ENCODE results near the gene NTNG2. TPM values are rescaled to one million over a fixed set of nuclear protein-coding genes. Genes with fewer than 3 reads are reported as not detected.

The NTNG2 gene
- total RNA-seq, 2 experiments from 2014 or later = 1.8 to 2.0 TPM

GRCh38 chr9:132243156-132244074 lies 81.6 kb downstream of the NTNG2 start:
- no peak overlapping the region for H3K27ac Mint-ChIP-seq
- POLR2A ChIA-PET = interaction anchor here (0.8 kb wide), 1 partner anchor 575 kb away, joined by 4 read pairs; no protein-coding TSS in a partner anchor
- no peaks in the 10 kb centered on the region for H3K36me3 Mint-ChIP-seq (ENCODE audit: low read depth)
- CTCF ChIA-PET = interaction anchor here (0.6 to 1.0 kb wide), 3 partner anchors 11 to 15 kb away, joined by 3 to 4 read pairs (median 3); no protein-coding TSS in a partner anchor
- H3K4me3 Mint-ChIP-seq = peak overlapping the region; percentile 84
- peaks cover 2% of the 10 kb centered on the region for H3K27me3 Mint-ChIP-seq
- H3K9me3 Mint-ChIP-seq (ENCODE audit: low read depth) = no peaks in the 10 kb centered on the region
- H3K4me1 Mint-ChIP-seq = peaks cover 7% of the 10 kb centered on the region
- ATAC-seq = no peak
- intact Hi-C loops (cut with DNase I, micrococcal nuclease) = loop anchor here in 1 of 2 experiments (2.0 to 10.0 kb wide), 4 partner anchors 609 to 1824 kb away; partner anchors contain the start of genes BRD3, POMT1 and PRRC2B
- DNase-seq = no peak

GRCh38 chr9:132244582-132245455 lies 83.0 kb downstream of the NTNG2 start:
- H3K27ac Mint-ChIP-seq = no peak overlapping the region
- no peaks in the 10 kb centered on the region for H3K36me3 Mint-ChIP-seq (ENCODE audit: low read depth)

GRCh38 chr9:132245465-132245864 lies 83.6 kb downstream of the NTNG2 start:
- H3K27ac Mint-ChIP-seq = no peak overlapping the region
- no peaks in the 10 kb centered on the region for H3K36me3 Mint-ChIP-seq (ENCODE audit: low read depth)
- CTCF ChIA-PET = interaction anchor here (0.9 to 4.3 kb wide), 2 partner anchors 15 to 505 kb away, joined by 4 to 24 read pairs; partner anchors contain the start of gene RAPGEF1
- peaks cover 2% of the 10 kb centered on the region for H3K27me3 Mint-ChIP-seq
- POLR2A ChIA-PET = no interaction called here
- H3K4me1 Mint-ChIP-seq = peaks cover 7% of the 10 kb centered on the region
- no peak for DNase-seq
- H3K9me3 Mint-ChIP-seq (ENCODE audit: low read depth) = no peaks in the 10 kb centered on the region
- intact Hi-C loops (cut with DNase I, micrococcal nuclease) = loop anchor here in 1 of 2 experiments (10.0 kb wide), 1 partner anchor 611 kb away; no protein-coding TSS in a partner anchor
- ATAC-seq = no peak
- no peak overlapping the region for H3K4me3 Mint-ChIP-seq

More at GRCh38 chr9:132244582-132245455, 83.0 kb downstream of the NTNG2 start:
- peaks cover 7% of the 10 kb centered on the region for H3K4me1 Mint-ChIP-seq
- no peak overlapping the region for H3K4me3 Mint-ChIP-seq
- ChIA-PET POLR2A (no interaction called here), CTCF (interaction anchor here (0.9 to 4.3 kb wide), 2 partner anchors 15 to 505 kb away, joined by 4 to 24 read pairs; partner anchors contain the start of gene RAPGEF1)
- peaks cover 2% of the 10 kb centered on the region for H3K27me3 Mint-ChIP-seq
- no peak for DNase-seq
- intact Hi-C loops (cut with DNase I, micrococcal nuclease) = loop anchor here in 1 of 2 experiments (5.0 to 10.0 kb wide), 3 partner anchors 610 to 1822 kb away; partner anchors contain the start of genes BRD3 and POMT1
- no peaks in the 10 kb centered on the region for H3K9me3 Mint-ChIP-seq (ENCODE audit: low read depth)
- ATAC-seq = no peak

- Mint-ChIP-seq H3K27ac (no peak overlapping the region), H3K9me3 (ENCODE audit: low read depth) (no peaks in the 10 kb centered on the region), H3K36me3 (ENCODE audit: low read depth) (no peaks in the 10 kb centered on the region), H3K4me1 (peaks cover 2% of the 10 kb centered on the region), H3K27me3 (peaks cover 2% of the 10 kb centered on the region), H3K4me3 (no peak overlapping the region)
- intact Hi-C loops (cut with DNase I, micrococcal nuclease) = loop anchor here in 1 of 2 experiments (10.0 kb wide), 1 partner anchor 613 kb away; no protein-coding TSS in a partner anchor
- ChIA-PET POLR2A (no interaction called here), CTCF (interaction anchor here (0.6 to 4.3 kb wide), 4 partner anchors 12 to 79 kb away, joined by 3 to 24 read pairs (median 4); no protein-coding TSS in a partner anchor)
- no peak for DNase-seq
- no peak for ATAC-seq
These were observed 86.1 kb downstream of the NTNG2 start for GRCh38 chr9:132247942-132248341.

- Mint-ChIP-seq H3K27ac (no peak overlapping the region), H3K4me1 (peaks cover 2% of the 10 kb centered on the region), H3K4me3 (no peak overlapping the region), H3K27me3 (peaks cover 2% of the 10 kb centered on the region), H3K36me3 (ENCODE audit: low read depth) (no peaks in the 10 kb centered on the region), H3K9me3 (ENCODE audit: low read depth) (no peaks in the 10 kb centered on the region)
- DNase-seq = no peak
- intact Hi-C loops (cut with DNase I, micrococcal nuclease) = loop anchor here in 1 of 2 experiments (10.0 kb wide), 1 partner anchor 614 kb away; no protein-coding TSS in a partner anchor
- CTCF ChIA-PET = interaction anchor here (1.0 to 1.5 kb wide), 2 partner anchors 83 to 103 kb away, joined by 3 read pairs; no protein-coding TSS in a partner anchor
- POLR2A ChIA-PET = interaction anchor here (0.6 kb wide), 1 partner anchor 47 kb away, joined by 3 read pairs; no protein-coding TSS in a partner anchor
- no peak for ATAC-seq
These were observed 87.3 kb downstream of the NTNG2 start for GRCh38 chr9:132249123-132249522.

- intact Hi-C loops (cut with DNase I, micrococcal nuclease) = loop anchor here (5.0 to 10.0 kb wide), 2 partner anchors 487 to 615 kb away; no protein-coding TSS in a partner anchor
- no peak overlapping the region for H3K27ac Mint-ChIP-seq
- H3K36me3 Mint-ChIP-seq (ENCODE audit: low read depth) = no peaks in the 10 kb centered on the region
- H3K4me3 Mint-ChIP-seq = no peak overlapping the region
- CTCF ChIA-PET = interaction anchor here (1.0 to 1.5 kb wide), 2 partner anchors 83 to 102 kb away, joined by 3 read pairs; no protein-coding TSS in a partner anchor
- peaks cover 2% of the 10 kb centered on the region for H3K4me1 Mint-ChIP-seq
- POLR2A ChIA-PET = interaction anchor here (0.6 kb wide), 1 partner anchor 48 kb away, joined by 3 read pairs; no protein-coding TSS in a partner anchor
- ATAC-seq (no peak), DNase-seq (no peak)
- H3K27me3 Mint-ChIP-seq = peaks cover 2% of the 10 kb centered on the region
- no peaks in the 10 kb centered on the region for H3K9me3 Mint-ChIP-seq (ENCODE audit: low read depth)
These were observed 87.8 kb downstream of the NTNG2 start for GRCh38 chr9:132249690-132250089.

- intact Hi-C loops (cut with DNase I, micrococcal nuclease) = loop anchor here (1.0 to 5.0 kb wide), 2 partner anchors 80 to 488 kb away; no protein-coding TSS in a partner anchor
- POLR2A ChIA-PET = no interaction called here
- CTCF ChIA-PET = interaction anchor here (0.7 to 2.8 kb wide), 4 partner anchors 9 to 487 kb away, joined by 3 to 17 read pairs (median 4); no protein-coding TSS in a partner anchor
These were observed 88.7 kb downstream of the NTNG2 start for GRCh38 chr9:132250324-132251262.

GRCh38 chr9:132260846-132261245 lies 99.0 kb downstream of the NTNG2 start:
- DNase-seq (no peak), ATAC-seq (no peak)
- Mint-ChIP-seq H3K4me1 (peaks cover 8% of the 10 kb centered on the region), H3K27me3 (no peaks in the 10 kb centered on the region), H3K36me3 (ENCODE audit: low read depth) (peaks cover 11% of the 10 kb centered on the region), H3K27ac (no peak overlapping the region), H3K4me3 (no peak overlapping the region), H3K9me3 (ENCODE audit: low read depth) (no peaks in the 10 kb centered on the region)
- intact Hi-C loops (cut with DNase I, micrococcal nuclease) = no loop called here
- CTCF ChIA-PET = interaction anchor here (0.9 to 4.0 kb wide), 5 partner anchors 8 to 502 kb away, joined by 3 to 24 read pairs (median 6); no protein-coding TSS in a partner anchor
- POLR2A ChIA-PET = interaction anchor here (0.6 kb wide), 1 partner anchor 26 kb away, joined by 3 read pairs; no protein-coding TSS in a partner anchor

More at GRCh38 chr9:132250324-132251262, 88.7 kb downstream of the NTNG2 start:
- Mint-ChIP-seq H3K9me3 (ENCODE audit: low read depth) (no peaks in the 10 kb centered on the region), H3K4me3 (no peak overlapping the region), H3K27me3 (peaks cover 2% of the 10 kb centered on the region), H3K36me3 (ENCODE audit: low read depth) (no peaks in the 10 kb centered on the region), H3K4me1 (peaks cover 2% of the 10 kb centered on the region), H3K27ac (no peak overlapping the region)
- DNase-seq = no peak
- ATAC-seq = no peak

- Mint-ChIP-seq H3K4me3 (no peak overlapping the region), H3K4me1 (peaks cover 17% of the 10 kb centered on the region), H3K36me3 (ENCODE audit: low read depth) (peaks cover 42% of the 10 kb centered on the region), H3K27me3 (no peaks in the 10 kb centered on the region), H3K9me3 (ENCODE audit: low read depth) (peaks cover 1% of the 10 kb centered on the region), H3K27ac (no peak overlapping the region)
- DNase-seq (no peak), ATAC-seq (no peak)
- intact Hi-C loops (cut with DNase I, micrococcal nuclease) = loop anchor here in 1 of 2 experiments (5.0 kb wide), 1 partner anchor 264 kb away; no protein-coding TSS in a partner anchor
- ChIA-PET CTCF (interaction anchor here (1.0 kb wide), 1 partner anchor 48 kb away, joined by 3 read pairs; no protein-coding TSS in a partner anchor), POLR2A (no interaction called here)
These were observed 104.2 kb downstream of the NTNG2 start for GRCh38 chr9:132266017-132266416.
